Fibroblast of lung (primary cell): Measurements from ENCODE around the gene UCK2.

Source experiments
- CTCF ChIP-seq, 2 donors: IDR thresholded peaks in 1 of 2; conservative IDR thresholded peaks in 1 of 2; 1 replicate in 1 of 2; 2 replicates in 1 of 2; pipeline ENCODE4 v1.5.1; 2011 to 2012; ENCODE audit warnings: low read length in 2 of 2, control low read depth in 1 of 2, inconsistent platforms in 1 of 2, low read depth in 1 of 2, mild to moderate bottlenecking in 1 of 2
- EZH2 ChIP-seq: IDR thresholded peaks from 2 replicates; pipeline ENCODE4 v1.5.1; 2012; ENCODE audit warnings: low read length, control low read depth, mild to moderate bottlenecking; ENCODE audit errors: missing control alignments

- TF ChIP-seq CTCF (conservative IDR thresholded peaks at IDR 0.05 in 1 of 2, IDR thresholded peaks at IDR 0.05 in 1 of 2; ENCODE audit: low read depth in 1 of 2, low read length in 2 of 2), result no peak
- no peak for TF ChIP-seq EZH2
Observed at GRCh38 chr1:165863346-165863745, 35.9 kb downstream of the UCK2 start.
